HEK293 (cell line): Measurements from ENCODE around the gene FIBCD1.

Source experiments
- GLIS1 ChIP-seq: fragments of 450-650 bp; formaldehyde crosslinking; IDR thresholded peaks from 2 replicates; pipeline ENCODE4 v1.5.1; 2016; ENCODE audit warnings: missing biosample characterization, missing genetic modification characterization
- GLIS2 ChIP-seq: fragments of 450-650 bp; formaldehyde crosslinking; IDR thresholded peaks from 2 replicates; pipeline ENCODE4 v1.5.1; 2016; ENCODE audit warnings: missing biosample characterization, missing genetic modification characterization
- KLF10 ChIP-seq: fragments of 450-650 bp; IDR thresholded peaks from 2 replicates; pipeline ENCODE4 v1.5.1; 2018; ENCODE audit warnings: missing biosample characterization, mild to moderate bottlenecking, missing genetic modification characterization
- OSR2 ChIP-seq: fragments of 450-650 bp; formaldehyde crosslinking; IDR thresholded peaks from 2 replicates; pipeline ENCODE4 v1.5.1; 2016; ENCODE audit warnings: missing biosample characterization, missing genetic modification characterization
- OVOL3 ChIP-seq: fragments of 450-650 bp; formaldehyde crosslinking; IDR thresholded peaks from 2 replicates; pipeline ENCODE4 v1.5.1; 2016; ENCODE audit warnings: missing biosample characterization, missing genetic modification characterization
- PRDM1 ChIP-seq: fragments of 450-650 bp; formaldehyde crosslinking; IDR thresholded peaks from 2 replicates; pipeline ENCODE4; 2016; ENCODE audit warnings: missing biosample characterization, missing genetic modification characterization
- PRDM2 ChIP-seq: fragments of 450-650 bp; formaldehyde crosslinking; IDR thresholded peaks from 2 replicates; pipeline ENCODE4 v1.5.1; 2016; ENCODE audit warnings: missing biosample characterization, missing genetic modification characterization, borderline replicate concordance
- SALL2 ChIP-seq: fragments of 450-650 bp; formaldehyde crosslinking; IDR thresholded peaks from 2 replicates; pipeline ENCODE4 v1.5.0; 2017; ENCODE audit warnings: missing biosample characterization, mild to moderate bottlenecking, missing genetic modification characterization, borderline replicate concordance
- SP2 ChIP-seq: fragments of 450-650 bp; formaldehyde crosslinking; IDR thresholded peaks from 2 replicates; pipeline ENCODE4 v1.5.1; 2016; ENCODE audit warnings: missing biosample characterization, missing genetic modification characterization
- SP7 ChIP-seq: fragments of 450-650 bp; formaldehyde crosslinking; IDR thresholded peaks from 2 replicates; pipeline ENCODE4 v1.5.1; 2016; ENCODE audit warnings: missing biosample characterization, missing genetic modification characterization
- TCF7L2 ChIP-seq: IDR thresholded peaks from 2 replicates; pipeline ENCODE4 v1.6.1; 2011; ENCODE audit warnings: low read depth, mild to moderate bottlenecking, inconsistent platforms, low read length, moderate library complexity, borderline replicate concordance
- ZBTB10 ChIP-seq: fragments of 450-650 bp; formaldehyde crosslinking; IDR thresholded peaks from 2 replicates; pipeline ENCODE4 v1.5.1; 2016; ENCODE audit warnings: missing biosample characterization, missing genetic modification characterization
- ZBTB17 ChIP-seq: fragments of 450-650 bp; formaldehyde crosslinking; IDR thresholded peaks from 2 replicates; pipeline ENCODE4 v1.5.1; 2016; ENCODE audit warnings: missing biosample characterization, missing genetic modification characterization
- ZBTB7A ChIP-seq: fragments of 450-650 bp; formaldehyde crosslinking; IDR thresholded peaks from 2 replicates; pipeline ENCODE4 v1.5.1; 2016; ENCODE audit warnings: low read depth, missing biosample characterization, missing genetic modification characterization
- ZBTB8A ChIP-seq: fragments of 450-650 bp; formaldehyde crosslinking; IDR thresholded peaks from 2 replicates; pipeline ENCODE4 v1.5.1; 2016; ENCODE audit warnings: missing biosample characterization, missing genetic modification characterization
- ZNF121 ChIP-seq: fragments of 450-650 bp; formaldehyde crosslinking; IDR thresholded peaks from 2 replicates; pipeline ENCODE4 v1.5.1; 2016; ENCODE audit warnings: missing biosample characterization, missing genetic modification characterization
- ZNF16 ChIP-seq: fragments of 450-650 bp; formaldehyde crosslinking; IDR thresholded peaks from 2 replicates; pipeline ENCODE4 v1.5.1; 2016; ENCODE audit warnings: low read depth, missing biosample characterization, missing genetic modification characterization
- ZNF169 ChIP-seq: fragments of 450-650 bp; formaldehyde crosslinking; IDR thresholded peaks from 2 replicates; pipeline ENCODE4 v1.5.1; 2016; ENCODE audit warnings: missing biosample characterization, missing genetic modification characterization
- ZNF202 ChIP-seq: fragments of 450-650 bp; formaldehyde crosslinking; IDR thresholded peaks from 2 replicates; pipeline ENCODE4 v1.5.1; 2016; ENCODE audit warnings: missing biosample characterization, missing genetic modification characterization, borderline replicate concordance
- ZNF223 ChIP-seq: fragments of 450-650 bp; formaldehyde crosslinking; IDR thresholded peaks from 2 replicates; pipeline ENCODE4 v1.5.1; 2016; ENCODE audit warnings: missing biosample characterization, missing genetic modification characterization
- ZNF335 ChIP-seq: fragments of 450-650 bp; formaldehyde crosslinking; conservative IDR thresholded peaks from 2 replicates; pipeline ENCODE4 v1.5.1; 2016; ENCODE audit warnings: missing biosample characterization, missing genetic modification characterization
- ZNF341 ChIP-seq: fragments of 450-650 bp; formaldehyde crosslinking; IDR thresholded peaks from 2 replicates; pipeline ENCODE4; 2016; ENCODE audit warnings: low read depth, missing biosample characterization, missing genetic modification characterization
- ZNF350 ChIP-seq: fragments of 450-650 bp; formaldehyde crosslinking; IDR thresholded peaks from 2 replicates; pipeline ENCODE4 v1.5.0; 2017; ENCODE audit warnings: missing biosample characterization, mild to moderate bottlenecking, missing genetic modification characterization
- ZNF354C ChIP-seq: fragments of 450-650 bp; formaldehyde crosslinking; IDR thresholded peaks from 2 replicates; pipeline ENCODE4 v1.5.1; 2016; ENCODE audit warnings: missing biosample characterization, missing genetic modification characterization, low read depth, borderline replicate concordance
- ZNF394 ChIP-seq: fragments of 450-650 bp; formaldehyde crosslinking; IDR thresholded peaks from 2 replicates; pipeline ENCODE4 v1.5.1; 2016; ENCODE audit warnings: missing biosample characterization, missing genetic modification characterization, mild to moderate bottlenecking, moderate library complexity, borderline replicate concordance
- ZNF398 ChIP-seq: fragments of 450-650 bp; formaldehyde crosslinking; IDR thresholded peaks from 2 replicates; pipeline ENCODE4 v1.5.1; 2017; ENCODE audit warnings: missing biosample characterization, missing genetic modification characterization
- ZNF704 ChIP-seq: fragments of 450-650 bp; formaldehyde crosslinking; IDR thresholded peaks from 2 replicates; pipeline ENCODE4 v1.5.1; 2016; ENCODE audit warnings: missing biosample characterization, missing genetic modification characterization
- ZSCAN16 ChIP-seq: fragments of 450-650 bp; formaldehyde crosslinking; IDR thresholded peaks from 2 replicates; pipeline ENCODE4 v1.5.1; 2016; ENCODE audit warnings: missing biosample characterization, missing genetic modification characterization

FIBCD1 gene

GRCh38 chr9:130927995-130928900 is 10.8 kb downstream of the FIBCD1 start (continued):
- TF ChIP-seq ZNF341: no peak
- no peak for TF ChIP-seq ZBTB8A (tag by site-specific recombination)
- TF ChIP-seq ZBTB10 (tag by site-specific recombination): no peak
- TF ChIP-seq ZBTB17 (tag by site-specific recombination): no peak
- TF ChIP-seq ZNF169: no peak
- peak; percentile 16 for TF ChIP-seq SP2 (tag by site-specific recombination)
- peak; percentile 67; the same call in 1 of the 2 replicates for TF ChIP-seq GLIS2
- no peak for TF ChIP-seq ZNF354C (tag by site-specific recombination)
- TF ChIP-seq ZNF704 (tag by site-specific recombination): no peak
- TF ChIP-seq GLIS1 (tag by site-specific recombination): peak; percentile 45; the same call in 1 of the 2 replicates
- TF ChIP-seq SP7: peak; percentile 79
- no peak for TF ChIP-seq ZSCAN16 (tag by site-specific recombination)
- no peak for TF ChIP-seq ZNF223 (tag by site-specific recombination)
- TF ChIP-seq ZNF16 (tag by site-specific recombination): no peak
- peak; percentile 25; the same call in 1 of the 2 replicates for TF ChIP-seq KLF10 (tag by site-specific recombination)
- TF ChIP-seq ZNF202 (tag by site-specific recombination): no peak
- no peak for TF ChIP-seq SALL2
- no peak for TF ChIP-seq TCF7L2
- TF ChIP-seq ZNF121 (tag by site-specific recombination): no peak
- no peak for TF ChIP-seq ZBTB7A (tag by site-specific recombination)
- no peak for TF ChIP-seq OVOL3 (tag by site-specific recombination)
- no peak for TF ChIP-seq PRDM2 (tag by site-specific recombination)
- TF ChIP-seq ZNF394 (tag by site-specific recombination): no peak
- TF ChIP-seq ZNF398 (tag by site-specific recombination): peak; percentile 90
- 0 out of 2 replicates have a peak, but pooled peaks have one; percentile 23 for TF ChIP-seq ZNF335
- TF ChIP-seq ZNF350 (tag by site-specific recombination): no peak
- TF ChIP-seq PRDM1: no peak
- peak; percentile 21; the same call in 1 of the 2 replicates for TF ChIP-seq OSR2 (tag by site-specific recombination)
